ENCODE results near the gene NOL6. TPM values are rescaled to one million over a fixed set of nuclear protein-coding genes. Genes with fewer than 3 reads are reported as not detected.
A peak's percentile ranks its signal among the peaks of the same experiment; 100 is the strongest.

The NOL6 gene
- total RNA-seq, 1 donor from 2014 or later: 60.1 TPM

GRCh38 chr9:33431420-33431819, 42.3 kb downstream of the NOL6 start:
- no peak overlapping the region for H3K27ac Mint-ChIP-seq (ENCODE audit: unreplicated experiment)
- no peak for FAIRE-seq

GRCh38 chr9:33430942-33431341, 42.8 kb downstream of the NOL6 start:
- Histone ChIP-seq H3K9me3 (ENCODE audit: insufficient read depth, low read depth, low read length) (no peaks in the 10 kb centered on the region), H3K4me1 (ENCODE audit: insufficient read depth, low read length) (no peaks in the 10 kb centered on the region), H3K79me2 (ENCODE audit: insufficient read depth, low read length) (no peaks in the 10 kb centered on the region), H3K27me3 (ENCODE audit: insufficient read depth, low read length) (peaks cover 7% of the 10 kb centered on the region), H3K27ac (ENCODE audit: low read depth, low read length) (no peak overlapping the region), H3K4me2 (ENCODE audit: low read length) (no peak overlapping the region), H3K4me3 (ENCODE audit: insufficient read depth, low read depth, low read length) (no peak overlapping the region), H2AFZ (ENCODE audit: low read depth, low read length) (no peak overlapping the region), H3K36me3 (ENCODE audit: insufficient read depth, low read length) (no peaks in the 10 kb centered on the region), H4K20me1 (ENCODE audit: insufficient read depth, low read length) (no peaks in the 10 kb centered on the region), H3K9ac (ENCODE audit: low read length) (no peak overlapping the region)
- TF ChIP-seq CTCF (IDR thresholded peaks at IDR 0.05; ENCODE audit: insufficient read depth, low read depth, low read length): no peak
- no peak for TF ChIP-seq EZH2 (IDR thresholded peaks at IDR 0.05; ENCODE audit: insufficient read depth, low read length)
- peaks cover 24% of the 10 kb centered on the region for H3K27me3 Mint-ChIP-seq (ENCODE audit: low read depth, unreplicated experiment)
- peaks cover 4% of the 10 kb centered on the region for H3K9me3 Mint-ChIP-seq (ENCODE audit: unreplicated experiment)
- FAIRE-seq (no peak), DNase-seq (ENCODE audit: low read depth) (peak; percentile 42)
- H3K4me3 Mint-ChIP-seq (ENCODE audit: unreplicated experiment): no peak overlapping the region
- H3K27ac Mint-ChIP-seq (ENCODE audit: unreplicated experiment): no peak overlapping the region
- peaks cover 4% of the 10 kb centered on the region for H3K36me3 Mint-ChIP-seq (ENCODE audit: low read depth, unreplicated experiment)
- peaks cover 3% of the 10 kb centered on the region for H3K4me1 Mint-ChIP-seq (ENCODE audit: low read depth, unreplicated experiment)

More at GRCh38 chr9:33431420-33431819, 42.3 kb downstream of the NOL6 start:
- H3K4me1 Mint-ChIP-seq (ENCODE audit: low read depth, unreplicated experiment): peaks cover 3% of the 10 kb centered on the region
- Histone ChIP-seq H3K79me2 (ENCODE audit: insufficient read depth, low read length) (no peaks in the 10 kb centered on the region), H4K20me1 (ENCODE audit: insufficient read depth, low read length) (no peaks in the 10 kb centered on the region), H3K27me3 (ENCODE audit: insufficient read depth, low read length) (peaks cover 9% of the 10 kb centered on the region), H3K9ac (ENCODE audit: low read length) (no peak overlapping the region), H3K4me2 (ENCODE audit: low read length) (no peak overlapping the region), H3K4me3 (ENCODE audit: insufficient read depth, low read depth, low read length) (no peak overlapping the region), H3K4me1 (ENCODE audit: insufficient read depth, low read length) (no peaks in the 10 kb centered on the region), H3K27ac (ENCODE audit: low read depth, low read length) (no peak overlapping the region), H3K36me3 (ENCODE audit: insufficient read depth, low read length) (no peaks in the 10 kb centered on the region), H3K9me3 (ENCODE audit: insufficient read depth, low read depth, low read length) (no peaks in the 10 kb centered on the region), H2AFZ (ENCODE audit: low read depth, low read length) (no peak overlapping the region)
- H3K36me3 Mint-ChIP-seq (ENCODE audit: low read depth, unreplicated experiment): peaks cover 4% of the 10 kb centered on the region
- no peak overlapping the region for H3K4me3 Mint-ChIP-seq (ENCODE audit: unreplicated experiment)
- peaks cover 4% of the 10 kb centered on the region for H3K9me3 Mint-ChIP-seq (ENCODE audit: unreplicated experiment)
- H3K27me3 Mint-ChIP-seq (ENCODE audit: low read depth, unreplicated experiment): peaks cover 27% of the 10 kb centered on the region
- TF ChIP-seq CTCF (IDR thresholded peaks at IDR 0.05; ENCODE audit: insufficient read depth, low read depth, low read length) (no peak), EZH2 (IDR thresholded peaks at IDR 0.05; ENCODE audit: insufficient read depth, low read length) (no peak)
- no peak for DNase-seq (ENCODE audit: low read depth)

- DNase-seq (ENCODE audit: low read depth): no peak
- peaks cover 4% of the 10 kb centered on the region for H3K36me3 Mint-ChIP-seq (ENCODE audit: low read depth, unreplicated experiment)
- Histone ChIP-seq H3K9me3 (ENCODE audit: insufficient read depth, low read depth, low read length) (no peaks in the 10 kb centered on the region), H2AFZ (ENCODE audit: low read depth, low read length) (no peak overlapping the region), H3K36me3 (ENCODE audit: insufficient read depth, low read length) (no peaks in the 10 kb centered on the region), H3K79me2 (ENCODE audit: insufficient read depth, low read length) (no peaks in the 10 kb centered on the region), H3K4me3 (ENCODE audit: insufficient read depth, low read depth, low read length) (no peak overlapping the region), H3K4me2 (ENCODE audit: low read length) (no peak overlapping the region), H3K9ac (ENCODE audit: low read length) (no peak overlapping the region), H4K20me1 (ENCODE audit: insufficient read depth, low read length) (no peaks in the 10 kb centered on the region), H3K4me1 (ENCODE audit: insufficient read depth, low read length) (no peaks in the 10 kb centered on the region), H3K27me3 (ENCODE audit: insufficient read depth, low read length) (peaks cover 5% of the 10 kb centered on the region), H3K27ac (ENCODE audit: low read depth, low read length) (no peak overlapping the region)
- peaks cover 3% of the 10 kb centered on the region for H3K4me1 Mint-ChIP-seq (ENCODE audit: low read depth, unreplicated experiment)
- H3K9me3 Mint-ChIP-seq (ENCODE audit: unreplicated experiment): peaks cover 4% of the 10 kb centered on the region
- H3K27ac Mint-ChIP-seq (ENCODE audit: unreplicated experiment): no peak overlapping the region
- H3K4me3 Mint-ChIP-seq (ENCODE audit: unreplicated experiment): no peak overlapping the region
- TF ChIP-seq CTCF (IDR thresholded peaks at IDR 0.05; ENCODE audit: insufficient read depth, low read depth, low read length) (no peak), EZH2 (IDR thresholded peaks at IDR 0.05; ENCODE audit: insufficient read depth, low read length) (no peak)
- FAIRE-seq: no peak
- H3K27me3 Mint-ChIP-seq (ENCODE audit: low read depth, unreplicated experiment): peaks cover 10% of the 10 kb centered on the region
Observed at GRCh38 chr9:33429256-33429985, 44.3 kb downstream of the NOL6 start.
